ENCODE measurements around the gene KIAA1614.
"Not testable (repeated sequence)": the region's sequence is repeated elsewhere in the genome, so short reads cannot be mapped to it uniquely, and the experiment has no call there.

KIAA1614 gene

GRCh38 chr1:180945551-180945950, 32.9 kb downstream of the KIAA1614 start:
- DNase-seq = no peak

DNA sequence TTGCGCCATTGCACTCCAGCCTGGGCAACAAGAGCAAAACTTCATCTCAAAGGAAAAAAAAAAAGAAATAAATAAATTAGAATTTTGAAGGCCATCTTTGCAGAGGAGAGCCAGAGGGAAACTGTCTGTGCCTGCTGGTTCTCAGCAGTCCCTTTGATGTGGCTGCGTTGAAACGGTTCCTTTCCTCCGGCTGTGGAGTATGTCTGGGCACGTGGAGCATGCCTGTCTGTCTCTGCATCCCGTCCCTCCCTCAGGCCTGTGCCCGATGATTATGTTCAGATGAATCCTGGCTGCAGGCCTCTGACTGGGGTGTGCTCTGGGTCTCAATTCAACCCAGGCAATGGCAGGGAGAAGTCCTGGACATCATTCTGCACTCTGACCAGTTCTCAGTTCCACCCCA, 33.4 kb downstream of the KIAA1614 start:
- DNase-seq = no peak

DNA sequence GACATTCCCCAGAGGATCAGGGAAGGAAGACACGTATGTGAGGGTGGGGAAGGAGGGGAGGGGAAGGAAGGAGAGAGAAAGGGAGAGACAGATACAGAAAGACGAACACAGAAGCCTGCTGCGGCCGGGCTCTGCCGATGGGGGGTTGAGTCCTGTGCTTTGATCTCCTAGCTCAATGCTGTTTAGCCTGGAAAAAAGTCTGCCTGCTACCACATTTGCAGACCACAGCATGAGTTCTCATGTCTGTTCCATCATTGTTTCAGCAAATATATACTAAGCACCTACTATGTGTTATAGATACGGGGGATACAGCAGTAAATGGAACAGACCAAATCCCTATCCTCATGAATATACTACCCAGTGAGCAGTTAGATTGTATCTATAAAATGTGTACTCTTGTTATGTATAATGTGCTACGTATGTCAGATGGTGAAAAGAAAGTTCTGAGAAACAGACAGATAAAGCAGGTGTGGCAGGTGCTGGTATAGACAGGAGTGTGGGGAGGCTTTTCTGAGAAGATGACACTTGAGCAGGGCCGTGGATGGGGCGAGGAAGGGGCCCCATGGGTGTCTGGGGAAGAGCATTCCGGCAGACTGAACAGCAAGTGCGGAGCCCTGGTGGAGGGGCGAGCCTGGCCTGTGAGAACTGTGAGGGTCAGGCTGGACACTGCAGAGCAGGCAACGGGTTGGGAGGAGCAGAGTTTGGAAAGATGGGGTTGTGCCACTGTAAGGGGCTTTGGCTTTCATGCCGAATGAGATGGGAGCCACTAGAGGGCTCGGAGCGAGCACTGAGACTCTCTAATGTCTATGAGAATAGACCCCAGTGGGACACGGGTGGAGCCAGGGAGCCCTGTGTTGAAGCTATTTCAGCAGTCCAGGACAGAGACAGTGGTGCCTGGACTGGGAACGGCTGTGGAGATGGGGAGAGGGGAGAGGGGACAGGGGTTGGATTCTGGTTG, 34.1 kb downstream of the KIAA1614 start:
- no peak for DNase-seq

- no peak for DNase-seq
These were observed 34.8 kb downstream of the KIAA1614 start for GRCh38 chr1:180947499-180947885.

DNA sequence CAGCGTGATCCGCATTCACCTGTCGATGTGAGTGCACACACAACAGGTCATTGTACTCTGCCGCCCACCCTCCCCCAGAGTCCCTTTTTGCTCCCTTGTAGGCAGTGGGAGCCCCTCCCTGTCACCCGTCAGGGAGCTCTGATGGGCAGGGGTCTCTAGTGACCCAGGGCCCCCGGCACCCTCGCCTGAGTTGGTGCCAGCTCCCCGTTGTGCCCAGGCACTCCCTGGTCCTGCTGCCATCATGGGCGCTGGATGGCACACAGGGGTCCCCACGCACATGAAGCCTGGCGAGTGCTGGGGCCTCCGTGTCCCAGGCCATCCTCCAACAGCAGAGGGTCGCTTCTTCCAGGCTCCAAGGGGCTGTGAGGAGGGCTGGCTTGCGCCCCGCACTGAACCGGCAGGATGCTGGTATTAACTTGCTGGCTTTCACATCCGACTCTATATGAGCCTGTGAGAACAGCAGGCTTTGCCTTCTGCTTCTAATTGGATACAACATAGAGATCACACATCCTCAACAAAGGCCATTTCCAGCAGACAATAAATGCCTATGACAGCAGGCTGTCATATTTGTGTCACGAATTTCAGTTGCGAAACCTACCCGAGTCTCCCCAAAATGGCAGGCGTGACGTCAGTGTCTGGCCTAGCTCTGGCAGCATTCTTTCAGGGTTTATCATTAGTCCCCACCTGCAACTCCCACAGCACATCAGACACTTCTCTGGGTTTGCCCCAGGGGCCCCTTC, 35.4 kb downstream of the KIAA1614 start:
- no peak for DNase-seq

DNA sequence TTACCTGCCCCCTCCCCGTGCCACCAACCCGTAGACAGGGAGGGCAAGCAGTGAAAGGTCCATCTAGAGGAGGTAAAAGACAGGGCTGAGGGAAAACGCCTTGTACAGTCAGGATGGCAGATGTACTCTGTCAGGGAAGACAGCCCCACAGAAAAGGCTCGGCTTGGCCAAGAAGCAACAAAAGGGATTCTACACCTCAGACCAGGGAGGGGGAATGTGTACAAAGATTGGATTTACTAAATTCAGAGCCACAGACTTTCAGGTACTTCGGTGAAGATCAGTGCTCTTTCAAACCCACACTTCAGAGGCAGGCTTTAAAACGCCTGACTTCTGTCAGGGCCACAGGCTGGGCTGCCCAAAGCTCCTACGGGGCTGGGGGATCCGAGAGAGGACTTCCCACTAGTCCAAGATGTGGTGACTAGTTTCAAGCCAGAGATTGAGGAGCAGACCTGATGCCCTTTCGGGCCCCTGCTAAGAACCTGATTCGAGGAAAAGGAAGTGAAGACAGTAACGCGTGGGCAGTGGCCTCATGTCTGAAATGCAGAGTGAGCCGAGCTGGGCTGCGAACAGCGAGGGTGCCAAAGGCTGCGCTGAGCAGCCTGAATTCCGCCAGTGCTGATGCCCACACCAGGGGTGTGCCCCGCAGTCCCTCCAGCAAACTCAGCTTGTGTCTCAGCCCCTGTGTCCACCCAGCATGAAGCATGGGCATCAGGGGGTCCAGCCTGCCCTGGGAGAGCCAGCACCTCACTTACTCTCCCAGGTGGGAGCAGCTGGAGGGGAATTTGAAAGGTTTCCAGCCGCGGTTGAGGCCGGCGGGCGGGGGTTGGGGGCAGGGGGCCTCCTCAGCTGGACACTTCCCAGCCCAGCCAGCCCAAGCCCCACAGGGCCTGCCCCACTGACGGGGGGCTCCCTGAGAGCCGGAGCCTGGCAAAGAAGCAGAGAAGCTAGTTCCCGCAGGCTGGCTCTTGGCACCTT, 36.2 kb downstream of the KIAA1614 start:
- no peak for DNase-seq

DNA sequence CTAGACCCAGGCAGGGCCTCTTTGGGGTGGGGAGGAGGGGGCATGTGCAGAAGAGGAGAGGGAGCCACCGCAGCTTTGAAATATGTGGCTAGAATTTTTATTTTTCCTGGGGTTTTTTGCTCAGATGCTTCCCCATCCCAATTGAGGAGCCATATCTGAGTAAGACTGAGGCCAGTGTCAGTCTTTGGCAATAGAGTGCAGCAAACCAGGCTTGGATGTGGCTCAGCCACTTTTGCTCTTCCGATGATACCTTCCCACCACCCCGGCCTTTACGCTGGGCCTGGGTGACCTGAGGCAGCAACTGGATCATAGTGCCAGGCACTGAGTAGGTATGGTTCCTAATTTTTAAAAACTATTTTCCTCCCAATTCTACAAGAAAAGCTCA, 36.9 kb downstream of the KIAA1614 start:
- no peak for DNase-seq

- no peak for DNase-seq
These were observed 37.6 kb downstream of the KIAA1614 start for GRCh38 chr1:180950321-180950720.

DNA sequence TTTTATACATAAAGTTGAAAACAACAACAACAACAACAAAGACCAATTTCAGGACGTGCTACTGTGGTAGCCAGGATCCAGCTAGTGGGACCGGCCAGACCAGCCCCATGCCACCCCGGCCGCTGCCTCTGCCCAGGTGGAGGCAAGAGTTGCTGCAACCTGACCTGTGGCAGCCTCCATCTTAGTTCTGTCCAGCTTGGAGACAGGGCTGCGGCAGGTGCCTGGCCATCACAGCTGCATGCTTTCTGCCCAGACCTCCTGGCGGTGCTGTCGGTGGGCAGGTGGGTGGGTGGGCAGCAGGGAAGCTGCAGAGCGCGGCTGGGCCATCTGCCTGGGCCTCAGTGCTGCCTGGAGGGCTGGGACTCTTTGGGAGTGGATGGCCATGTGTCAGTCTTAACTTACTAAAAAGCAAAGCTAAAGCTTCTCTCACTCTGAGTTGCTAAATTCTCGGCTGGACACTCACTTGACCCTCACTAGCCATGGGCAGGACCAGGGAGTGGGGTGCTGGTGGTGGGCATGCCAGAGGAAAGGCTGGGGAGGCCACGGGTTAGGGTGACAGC, 38.6 kb downstream of the KIAA1614 start:
- DNase-seq = no peak

GRCh38 chr1:180951836-180952656, 39.3 kb downstream of the KIAA1614 start:
- no peak for DNase-seq

GRCh38 chr1:180952657-180953013, 39.9 kb downstream of the KIAA1614 start:
- no peak for DNase-seq

DNA sequence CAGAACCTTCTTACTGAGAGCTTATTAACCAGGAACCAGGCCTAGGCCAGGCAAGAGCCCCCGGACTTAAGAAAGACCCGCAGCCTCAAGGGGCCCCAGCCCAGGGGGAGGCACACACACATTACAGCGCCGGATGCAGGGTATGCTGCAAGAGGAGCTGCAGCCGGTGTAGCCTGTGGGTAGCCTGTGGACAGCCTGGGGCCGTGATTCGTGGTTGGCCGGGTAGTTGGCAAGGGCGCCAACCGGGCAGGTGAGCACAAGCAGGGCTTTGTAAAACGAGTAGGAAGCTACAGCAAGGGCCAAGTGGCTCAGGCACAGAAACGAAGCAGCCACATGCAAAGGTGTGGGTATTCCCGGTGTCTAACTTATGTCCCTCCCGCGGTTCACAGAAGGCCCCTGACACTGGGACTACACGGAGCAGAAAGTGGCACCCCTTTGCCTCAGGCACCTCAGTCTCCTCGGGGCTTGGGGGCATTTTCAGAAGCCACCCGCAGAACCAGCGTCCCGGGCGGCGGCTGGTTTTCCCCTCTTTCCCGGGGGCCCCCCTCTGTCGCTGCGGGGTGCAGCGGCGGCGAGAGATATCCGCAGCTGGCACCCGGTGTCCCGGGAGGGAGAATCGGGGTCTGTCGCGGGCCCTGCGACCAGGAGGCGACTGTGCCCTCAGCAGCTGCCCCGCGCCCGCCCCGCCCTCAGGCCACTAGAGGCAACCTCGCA, 40.8 kb downstream of the KIAA1614 start:
- DNase-seq = no peak

DNA sequence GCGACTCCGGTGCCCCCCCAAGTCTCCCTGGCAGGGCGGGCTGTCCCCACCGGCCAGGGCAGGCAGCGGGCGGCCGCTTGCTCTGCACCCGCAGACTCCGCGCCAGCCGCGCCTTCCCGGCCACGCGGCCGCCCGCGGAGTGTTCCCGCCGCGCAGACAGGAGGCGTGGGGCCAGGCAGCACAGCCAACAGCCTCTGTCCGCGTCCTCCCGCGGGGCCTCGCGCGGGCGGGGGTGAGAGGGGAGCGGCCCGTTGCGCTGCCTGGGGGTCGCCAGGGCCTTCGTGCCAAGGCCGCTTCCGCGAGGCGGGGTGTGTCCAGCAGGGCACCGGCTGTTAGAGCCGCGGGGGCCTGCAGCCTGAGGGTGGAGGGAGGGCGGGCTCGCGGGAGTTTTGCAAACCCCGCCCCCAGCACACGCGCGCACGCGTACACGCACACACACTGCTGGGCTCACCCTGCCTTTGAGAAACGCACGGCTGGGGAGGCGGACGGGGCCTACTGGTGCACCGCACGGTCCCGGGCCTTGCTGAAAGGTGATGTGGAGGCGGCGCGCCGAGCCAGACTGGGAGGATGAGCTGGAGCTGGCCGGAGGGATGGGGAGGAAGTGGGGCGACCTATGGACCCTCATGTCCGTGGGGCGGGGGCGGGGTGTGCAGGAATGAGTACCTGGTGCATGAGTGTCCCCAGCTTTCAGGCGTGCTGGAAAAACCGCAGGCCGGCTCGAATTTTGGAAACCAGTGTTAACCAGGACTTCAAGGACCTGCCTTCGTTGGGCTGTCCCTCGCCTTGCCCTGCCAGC, 41.5 kb downstream of the KIAA1614 start:
- peak; percentile 64 for DNase-seq

DNA sequence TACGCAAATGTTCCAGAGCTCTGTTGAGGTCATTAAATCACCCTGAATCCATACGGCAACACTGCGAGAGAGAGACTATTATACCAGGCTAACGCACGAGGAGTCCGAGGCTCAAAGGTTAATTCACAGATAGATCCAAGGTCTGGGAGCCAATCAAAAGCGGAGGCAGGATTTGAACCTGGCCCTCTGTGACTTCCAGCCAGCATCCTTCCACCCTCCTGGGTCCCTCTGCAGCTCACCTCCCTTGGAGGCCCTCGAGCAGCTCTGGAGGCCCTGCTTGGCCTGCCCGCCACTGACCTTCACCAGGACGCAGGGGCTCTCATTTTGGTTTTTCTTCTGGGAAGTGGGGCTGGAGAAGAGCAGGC, 42.1 kb downstream of the KIAA1614 start:
- DNase-seq = no peak

DNA sequence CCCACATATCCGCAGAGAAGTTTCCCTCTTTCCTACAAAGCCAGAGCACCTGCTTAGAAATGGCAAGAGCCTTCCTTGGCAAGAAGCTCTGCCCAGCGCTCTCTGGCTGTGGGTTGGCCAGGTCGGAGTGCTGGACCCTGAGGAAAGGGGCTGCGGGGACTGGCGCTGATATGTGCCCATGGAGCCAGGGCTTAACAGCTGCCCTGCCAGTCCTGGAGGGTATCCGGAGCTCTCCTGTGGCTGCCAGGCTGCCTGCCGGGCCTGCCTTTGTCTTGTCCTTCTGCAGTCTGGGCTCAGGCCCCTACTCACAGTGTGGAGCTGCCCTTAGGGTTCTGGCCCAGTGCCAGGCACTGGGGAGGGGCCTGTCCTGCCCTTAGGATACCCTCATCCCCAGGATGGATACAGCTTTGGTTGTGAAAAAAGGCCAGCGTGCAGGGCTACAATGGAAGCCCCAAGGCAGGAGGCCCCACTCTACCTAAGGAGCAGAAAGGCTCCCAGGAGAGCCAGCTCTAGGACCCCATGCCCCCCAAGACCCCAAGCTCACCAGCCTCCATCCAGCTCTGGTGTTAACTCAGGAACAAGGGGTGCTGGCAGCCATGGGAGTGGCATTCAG, 43.4 kb downstream of the KIAA1614 start:
- no peak for DNase-seq

GRCh38 chr1:180959620-180960019, 46.9 kb downstream of the KIAA1614 start:
- DNase-seq = not testable (repeated sequence)

DNA sequence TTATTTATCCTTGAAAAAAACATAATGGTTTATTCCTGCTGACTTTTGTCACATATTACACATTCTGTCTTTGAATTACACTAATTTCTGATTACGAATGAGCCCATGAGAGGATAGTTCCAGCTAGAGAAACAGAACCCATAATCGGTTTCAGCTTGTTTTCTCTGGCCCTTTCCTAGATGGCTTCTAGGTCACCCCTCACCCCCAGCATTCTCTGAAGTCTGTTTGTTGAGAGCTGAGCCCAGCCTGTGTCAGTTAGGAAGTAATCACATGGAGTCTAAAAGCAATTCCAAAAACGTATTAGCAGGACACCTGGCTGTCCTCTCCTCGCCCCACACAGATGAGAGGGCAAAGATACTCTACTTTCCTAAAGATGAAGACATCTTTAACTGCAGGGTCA, 48.9 kb downstream of the KIAA1614 start:
- no peak for DNase-seq

DNA sequence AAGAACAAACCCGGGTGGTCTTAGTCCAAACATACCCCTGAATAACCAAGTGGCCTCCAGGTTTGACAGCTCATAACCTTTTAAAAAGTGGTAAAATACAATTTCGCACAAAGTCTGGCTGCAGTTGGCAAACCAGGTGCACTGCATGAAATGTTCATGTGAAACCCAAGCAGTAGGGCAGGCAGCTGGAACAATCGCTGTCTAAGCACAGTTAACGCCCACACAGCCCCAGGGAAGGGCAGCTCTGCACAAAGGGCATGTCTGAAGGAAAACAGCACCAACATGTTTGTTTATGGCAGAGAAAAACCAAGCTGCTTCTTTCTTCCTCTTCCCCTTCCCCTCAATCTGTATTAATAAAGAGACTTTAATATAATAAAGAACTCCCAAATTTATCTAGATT, 49.5 kb downstream of the KIAA1614 start:
- no peak for DNase-seq

DNA sequence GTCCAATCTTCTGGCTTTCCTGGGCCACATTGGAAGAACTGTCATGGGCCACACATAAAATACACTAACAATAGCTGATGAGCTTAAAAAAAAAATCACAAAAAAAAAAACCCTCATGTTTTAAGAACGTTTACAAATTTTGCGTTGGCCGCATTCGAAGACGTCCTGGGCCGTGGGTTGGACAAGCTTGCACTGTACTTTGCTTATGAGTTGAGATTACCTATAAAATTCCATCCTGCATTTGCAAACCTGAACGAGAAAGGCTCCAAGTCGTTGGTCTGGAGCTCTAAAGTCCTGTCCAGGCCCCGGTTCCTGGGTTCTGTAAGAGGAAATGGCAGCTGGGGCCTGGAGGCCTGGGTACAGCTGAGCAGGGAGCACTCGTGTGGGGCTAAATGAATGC, 51.4 kb downstream of the KIAA1614 start:
- DNase-seq = no peak

DNA sequence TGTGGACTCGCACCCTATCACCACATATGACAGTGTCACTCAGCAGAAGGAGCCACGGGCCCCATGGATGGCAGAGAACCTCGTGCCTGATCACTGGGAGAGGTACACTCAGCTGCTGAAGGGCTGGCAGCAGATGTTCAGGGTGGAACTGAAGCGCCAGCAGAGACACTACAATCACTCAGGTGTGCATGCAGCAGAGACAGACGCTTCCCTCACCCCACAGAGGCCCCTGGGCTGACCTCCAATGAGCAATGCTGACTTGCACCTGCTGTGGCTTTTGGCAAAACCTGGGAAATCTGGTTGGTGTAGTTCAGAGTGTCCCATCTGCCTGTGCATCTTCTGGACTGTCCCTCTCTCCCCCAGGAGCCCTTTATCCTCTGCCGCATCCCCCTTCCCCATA, 51.9 kb downstream of the KIAA1614 start:
- no peak for DNase-seq
